Adrenal gland (tissue), 12 donors: ENCODE results near the gene GMDS. TPM values are rescaled to one million over a fixed set of nuclear protein-coding genes. Genes with fewer than 3 reads are reported as not detected.

ENCODE experiments used
- DNase-seq, 7 donors: peaks; one replicate each; pipeline ENCODE4 v3.0.0-alpha.2; 2019 to 2020
- H3K27ac ChIP-seq, 5 donors: fragments of 200-600 bp; sonication (generic) in 4 of 5; 1 replicate in 3 of 5; 2 replicates in 2 of 5; pipeline versions ENCODE4 v1.5.1 to v1.8.0; 2016 to 2020; ENCODE audit warnings: mild to moderate bottlenecking in 1 of 5
- H3K27me3 ChIP-seq: fragments of 200-600 bp; 2 replicates; pipeline ENCODE4 v1.8.0; 2021
- H3K36me3 ChIP-seq, 2 donors: fragments of 200-600 bp; replicated peaks in 1 of 2; 1 replicate in 1 of 2; 2 replicates in 1 of 2; pipeline versions ENCODE4 v1.5.1 to v1.8.0; 2018 to 2022
- H3K4me1 ChIP-seq, 2 donors: fragments of 200-600 bp; replicated peaks in 1 of 2; 1 replicate in 1 of 2; 2 replicates in 1 of 2; pipeline versions ENCODE4 v1.5.1 to v1.8.0; 2018 to 2021
- H3K4me3 ChIP-seq, 4 donors: fragments of 200-600 bp; sonication (generic) in 3 of 4; one replicate each; pipeline ENCODE4 v1.5.1; 2016 to 2018
- H3K9me3 ChIP-seq, 3 donors: fragments of 200-600 bp; sonication (generic) in 1 of 3; replicated peaks in 1 of 3; 1 replicate in 2 of 3; 2 replicates in 1 of 3; pipeline versions ENCODE4 v1.5.1 to v1.8.0; 2016 to 2021
- CTCF ChIP-seq, 6 experiments: fragments of 450-650 bp in 4 of 6; fragments of 200-600 bp in 2 of 6; sonication (generic) in 1 of 6; IDR thresholded peaks; 1 replicate in 5 of 6; 2 replicates in 1 of 6; pipeline versions ENCODE4 v1.5.1 to v1.8.0; 2016 to 2021; ENCODE audit warnings: antibody characterized with exemption in 6 of 6, mild to moderate bottlenecking in 2 of 6, moderate library complexity in 1 of 6
- POLR2A ChIP-seq, 2 donors: fragments of 450-650 bp; IDR thresholded peaks; one replicate each; pipeline ENCODE4 v1.6.1; 2017; ENCODE audit warnings: antibody characterized with exemption in 2 of 2, mild to moderate bottlenecking in 2 of 2, moderate library complexity in 1 of 2
- WGBS, 4 donors: extraction: QIAGEN DNeasy Blood & Tissue Kit in 2 of 4; methylation state at CpG; one replicate each; pipeline versions ENCODE4 v1.1.5 to v1.1.7; 2013 to 2017; 5-methylcytosine and 5-hydroxymethylcytosine counted together
- intact Hi-C, 2 donors: fragments of 100-400 bp; cut with DNase I; formaldehyde crosslinking; loops; one replicate each; pipeline versions ENCODE4 v1.14.1 to v1.15.0; 2022 to 2023
- polyA plus RNA-seq, 3 donors: library from polyadenylated mRNA; stranded (reverse); fragments of 200-250 nt in 2 of 3; fragments of 350-450 nt in 1 of 3; fragmentation: Illumina TruSeq in 1 of 3; extraction: RNeasy Lipid Tissue Mini Kit (QIAGEN cat#74804) in 1 of 3; gene quantifications; one replicate each; pipeline ENCODE4 v1.2.3, GENCODE V29; 2013 to 2014
- total RNA-seq, 9 donors: library from RNA; depleted of rRNA in 4 of 9; stranded (reverse); fragments of >200 nt in 4 of 9; fragments of 120-200 nt in 1 of 9; fragmentation: NEBNext Ultra II Directional in 1 of 9; extraction: Animal tissue kit (Norgen Biotek cat#: 25700) in 1 of 9; gene quantifications; one replicate each; pipeline versions ENCODE4 v1.1.0 to v1.2.4, GENCODE V29; 2013 to 2023
- donor health status: healthy with polysubstance abuse.
- donor health status: Bipolar disorder and iron deficiency.
- donor health status: DM: yes; HTN: yes; CAD: no.
- donor health status: DM: no; HTN: no; CAD: no.
- donor health status: DM: no; HTN: no; CAD: no.
- donor health status: DM: yes; HTN: yes; CAD: no.

Gene GMDS
- total and polyA plus RNA-seq, 12 donors = 8.5 to 39.2 (median 15.2) TPM

GRCh38 chr6:1612299-1612973 lies 633.0 kb downstream of the GMDS start:
- Histone ChIP-seq H3K9me3 (no peaks in the 10 kb centered on the region), H3K4me1 (peaks cover 0 to 10% of the 10 kb centered on the region in 2 donors), H3K27me3 (peaks cover 39% of the 10 kb centered on the region), H3K27ac (peak overlapping the region in 3 of 5 donors; percentile 66 to 94 (median 91)), H3K4me3 (peak overlapping the region in 3 of 4 donors; percentile 31 to 68 (median 32)), H3K36me3 (no peaks in the 10 kb centered on the region)
- 19 to 39% (median 32%) methylated on average over 10 of the region's 10 CpGs for WGBS, 4 donors
- intact Hi-C loops = no loop called here
- TF ChIP-seq CTCF (IDR thresholded peaks at IDR 0.05) = no peak
- TF ChIP-seq POLR2A (IDR thresholded peaks at IDR 0.05) = no peak
- DNase-seq = no peak

- Histone ChIP-seq H3K9me3 (no peaks in the 10 kb centered on the region), H3K27ac (peak overlapping the region in 4 of 5 donors; percentile 58 to 94 (median 78)), H3K36me3 (no peaks in the 10 kb centered on the region), H3K4me3 (peak overlapping the region; percentile 25 to 68 (median 32)), H3K27me3 (peaks cover 42% of the 10 kb centered on the region), H3K4me1 (peaks cover 0 to 10% of the 10 kb centered on the region in 2 donors)
- WGBS, 4 donors = 3 to 15% (median 9%) methylated on average over 10 to 71 of the region's 71 CpGs
- TF ChIP-seq CTCF (IDR thresholded peaks at IDR 0.05) (no peak), POLR2A (IDR thresholded peaks at IDR 0.05) (peak in 1 of 2 donors; percentile 9)
- intact Hi-C loops = no loop called here
- DNase-seq = peak in 2 of 7 donors; percentile 48 to 49
These were observed 633.7 kb downstream of the GMDS start for GRCh38 chr6:1611572-1612298.

DNA sequence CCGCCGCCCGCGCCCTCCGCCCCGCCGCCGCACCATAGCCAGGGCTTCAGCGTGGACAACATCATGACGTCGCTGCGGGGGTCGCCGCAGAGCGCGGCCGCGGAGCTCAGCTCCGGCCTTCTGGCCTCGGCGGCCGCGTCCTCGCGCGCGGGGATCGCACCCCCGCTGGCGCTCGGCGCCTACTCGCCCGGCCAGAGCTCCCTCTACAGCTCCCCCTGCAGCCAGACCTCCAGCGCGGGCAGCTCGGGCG lies 634.2 kb downstream of the GMDS start:
- no peaks in the 10 kb centered on the region for H3K9me3 ChIP-seq
- no peaks in the 10 kb centered on the region for H3K36me3 ChIP-seq
- H3K27ac ChIP-seq = peak overlapping the region in 4 of 5 donors; percentile 62 to 94 (median 90)
- TF ChIP-seq CTCF (IDR thresholded peaks at IDR 0.05) = no peak
- no peak for TF ChIP-seq POLR2A (IDR thresholded peaks at IDR 0.05)
- WGBS, 4 donors = 0 to 1% (median 0%) methylated on average over 1 to 38 of the region's 38 CpGs
- intact Hi-C loops = no loop called here
- no peak for DNase-seq
- peaks cover 0 to 10% of the 10 kb centered on the region in 2 donors for H3K4me1 ChIP-seq
- H3K27me3 ChIP-seq = peaks cover 46% of the 10 kb centered on the region
- H3K4me3 ChIP-seq = peak overlapping the region in 1 of 4 donors; percentile 68

DNA sequence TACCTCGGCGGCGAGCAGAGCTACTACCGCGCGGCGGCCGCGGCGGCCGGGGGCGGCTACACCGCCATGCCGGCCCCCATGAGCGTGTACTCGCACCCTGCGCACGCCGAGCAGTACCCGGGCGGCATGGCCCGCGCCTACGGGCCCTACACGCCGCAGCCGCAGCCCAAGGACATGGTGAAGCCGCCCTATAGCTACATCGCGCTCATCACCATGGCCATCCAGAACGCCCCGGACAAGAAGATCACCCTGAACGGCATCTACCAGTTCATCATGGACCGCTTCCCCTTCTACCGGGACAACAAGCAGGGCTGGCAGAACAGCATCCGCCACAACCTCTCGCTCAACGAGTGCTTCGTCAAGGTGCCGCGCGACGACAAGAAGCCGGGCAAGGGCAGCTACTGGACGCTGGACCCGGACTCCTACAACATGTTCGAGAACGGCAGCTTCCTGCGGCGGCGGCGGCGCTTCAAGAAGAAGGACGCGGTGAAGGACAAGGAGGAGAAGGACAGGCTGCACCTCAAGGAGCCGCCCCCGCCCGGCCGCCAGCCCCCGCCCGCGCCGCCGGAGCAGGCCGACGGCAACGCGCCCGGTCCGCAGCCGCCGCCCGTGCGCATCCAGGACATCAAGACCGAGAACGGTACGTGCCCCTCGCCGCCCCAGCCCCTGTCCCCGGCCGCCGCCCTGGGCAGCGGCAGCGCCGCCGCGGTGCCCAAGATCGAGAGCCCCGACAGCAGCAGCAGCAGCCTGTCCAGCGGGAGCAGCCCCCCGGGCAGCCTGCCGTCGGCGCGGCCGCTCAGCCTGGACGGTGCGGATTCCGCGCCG lies 634.7 kb downstream of the GMDS start:
- peak in 2 of 7 donors; percentile 45 to 47 for DNase-seq
- Histone ChIP-seq H3K36me3 (no peaks in the 10 kb centered on the region), H3K4me3 (peak overlapping the region in 2 of 4 donors; percentile 45 to 68), H3K4me1 (peaks cover 0 to 10% of the 10 kb centered on the region in 2 donors), H3K27me3 (peaks cover 52% of the 10 kb centered on the region), H3K27ac (peak overlapping the region; percentile 30 to 94 (median 89)), H3K9me3 (no peaks in the 10 kb centered on the region)
- no peak for TF ChIP-seq CTCF (IDR thresholded peaks at IDR 0.05)
- no peak for TF ChIP-seq POLR2A (IDR thresholded peaks at IDR 0.05)
- WGBS, 4 donors = 0 to 2% (median 1%) methylated on average over 2 to 101 of the region's 101 CpGs
- intact Hi-C loops = no loop called here
